Suprapubic skin (tissue), 4 donors: Measurements from ENCODE around the gene PSG4.

Experiments
- CTCF ChIP-seq, 2 donors: fragments of 200-600 bp in 1 of 2; fragments of 450-650 bp in 1 of 2; sonication (generic) in 1 of 2; IDR thresholded peaks; one replicate each; pipeline ENCODE4 v1.5.1; 2016 to 2019; ENCODE audit warnings: antibody characterized with exemption in 2 of 2, mild to moderate bottlenecking in 1 of 2, moderate library complexity in 1 of 2
- EP300 ChIP-seq: sonication (generic); formaldehyde crosslinking; IDR thresholded peaks from one replicate; pipeline ENCODE4 v1.6.1; 2017; ENCODE audit warnings: antibody characterized with exemption
- POLR2A ChIP-seq, 2 donors: fragments of 450-650 bp; IDR thresholded peaks; one replicate each; pipeline ENCODE4 v1.6.1; 2017; ENCODE audit warnings: antibody characterized with exemption in 2 of 2, mild to moderate bottlenecking in 2 of 2, moderate library complexity in 2 of 2
- POLR2AphosphoS5 ChIP-seq, 3 donors: sonication (generic); formaldehyde crosslinking; IDR thresholded peaks; one replicate each; pipeline ENCODE4 v1.6.1; 2017; ENCODE audit warnings: antibody characterized with exemption in 3 of 3

GRCh38 chr19:43148233-43148632 is 57.2 kb downstream of the PSG4 start:
- TF ChIP-seq CTCF (IDR thresholded peaks at IDR 0.05) = no peak
- TF ChIP-seq EP300 = no peak
- no peak for TF ChIP-seq POLR2A (IDR thresholded peaks at IDR 0.05)
- TF ChIP-seq POLR2AphosphoS5 (IDR thresholded peaks at IDR 0.05) = no peak
